Measurements from ENCODE around the gene SERPINA6. TPM values are rescaled to one million over a fixed set of nuclear protein-coding genes. Genes with fewer than 3 reads are reported as not detected.

SERPINA6 gene
- total RNA-seq, 4 donors from 2014 or later = not detected

DNA sequence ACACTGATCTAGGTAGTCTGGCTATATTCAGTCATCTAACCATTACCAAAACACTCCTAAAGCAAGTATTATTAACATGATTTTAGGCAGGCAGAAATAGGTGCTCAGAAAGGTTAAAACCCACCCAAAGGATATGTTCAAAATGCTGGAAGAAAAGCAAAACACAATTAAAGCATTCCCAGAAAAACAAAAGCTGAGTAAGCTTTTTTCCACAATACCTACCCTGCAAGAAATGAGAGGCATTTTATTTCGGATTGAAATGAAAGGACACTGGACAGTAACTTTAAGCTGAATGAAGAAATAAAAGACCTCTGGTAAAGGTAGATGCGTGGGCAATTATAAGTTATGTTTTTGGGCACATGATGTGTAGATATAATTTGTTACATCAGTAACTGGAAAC is 8.2 kb downstream of the SERPINA6 start:
- TF ChIP-seq, protein P1, sequence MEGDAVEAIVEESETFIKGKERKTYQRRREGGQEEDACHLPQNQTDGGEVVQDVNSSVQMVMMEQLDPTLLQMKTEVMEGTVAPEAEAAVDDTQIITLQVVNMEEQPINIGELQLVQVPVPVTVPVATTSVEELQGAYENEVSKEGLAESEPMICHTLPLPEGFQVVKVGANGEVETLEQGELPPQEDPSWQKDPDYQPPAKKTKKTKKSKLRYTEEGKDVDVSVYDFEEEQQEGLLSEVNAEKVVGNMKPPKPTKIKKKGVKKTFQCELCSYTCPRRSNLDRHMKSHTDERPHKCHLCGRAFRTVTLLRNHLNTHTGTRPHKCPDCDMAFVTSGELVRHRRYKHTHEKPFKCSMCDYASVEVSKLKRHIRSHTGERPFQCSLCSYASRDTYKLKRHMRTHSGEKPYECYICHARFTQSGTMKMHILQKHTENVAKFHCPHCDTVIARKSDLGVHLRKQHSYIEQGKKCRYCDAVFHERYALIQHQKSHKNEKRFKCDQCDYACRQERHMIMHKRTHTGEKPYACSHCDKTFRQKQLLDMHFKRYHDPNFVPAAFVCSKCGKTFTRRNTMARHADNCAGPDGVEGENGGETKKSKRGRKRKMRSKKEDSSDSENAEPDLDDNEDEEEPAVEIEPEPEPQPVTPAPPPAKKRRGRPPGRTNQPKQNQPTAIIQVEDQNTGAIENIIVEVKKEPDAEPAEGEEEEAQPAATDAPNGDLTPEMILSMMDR (IDR thresholded peaks at IDR 0.05; ENCODE audit: low read depth) = no peak

DNA sequence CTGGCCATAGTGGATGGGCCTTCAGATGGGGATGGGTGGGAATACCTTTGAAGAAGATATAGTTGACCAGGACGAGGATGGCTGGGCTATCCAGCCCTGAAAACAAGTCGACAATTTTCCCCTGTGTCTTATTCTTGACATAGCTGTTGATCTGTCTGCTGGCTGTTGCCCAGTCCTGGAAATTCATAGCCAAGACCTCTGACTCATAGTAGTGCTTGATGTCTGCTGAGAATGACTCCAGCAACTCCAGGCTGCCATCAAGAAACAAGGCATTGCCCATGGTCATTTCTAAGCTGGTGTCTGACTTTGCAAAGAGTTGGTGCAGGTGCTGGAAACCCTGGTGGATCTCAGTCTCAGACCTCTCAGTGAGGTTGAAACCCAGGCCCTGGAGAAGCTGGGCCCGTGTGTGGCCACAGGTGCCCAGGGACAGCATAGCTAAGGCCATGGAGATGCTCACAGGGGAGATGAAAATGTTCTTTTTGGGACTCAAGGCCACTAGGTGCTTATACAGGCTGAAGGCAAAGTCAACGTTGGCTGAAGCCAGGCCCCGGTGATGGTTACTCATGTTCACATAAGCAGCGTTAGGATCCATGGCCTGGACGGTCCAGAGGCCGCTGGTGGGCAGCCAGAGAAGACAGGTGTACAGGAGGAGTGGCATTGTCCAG is 9.0 kb downstream of the SERPINA6 start:
- TF ChIP-seq, protein P1 (IDR thresholded peaks at IDR 0.05; ENCODE audit: low read depth) = no peak

DNA sequence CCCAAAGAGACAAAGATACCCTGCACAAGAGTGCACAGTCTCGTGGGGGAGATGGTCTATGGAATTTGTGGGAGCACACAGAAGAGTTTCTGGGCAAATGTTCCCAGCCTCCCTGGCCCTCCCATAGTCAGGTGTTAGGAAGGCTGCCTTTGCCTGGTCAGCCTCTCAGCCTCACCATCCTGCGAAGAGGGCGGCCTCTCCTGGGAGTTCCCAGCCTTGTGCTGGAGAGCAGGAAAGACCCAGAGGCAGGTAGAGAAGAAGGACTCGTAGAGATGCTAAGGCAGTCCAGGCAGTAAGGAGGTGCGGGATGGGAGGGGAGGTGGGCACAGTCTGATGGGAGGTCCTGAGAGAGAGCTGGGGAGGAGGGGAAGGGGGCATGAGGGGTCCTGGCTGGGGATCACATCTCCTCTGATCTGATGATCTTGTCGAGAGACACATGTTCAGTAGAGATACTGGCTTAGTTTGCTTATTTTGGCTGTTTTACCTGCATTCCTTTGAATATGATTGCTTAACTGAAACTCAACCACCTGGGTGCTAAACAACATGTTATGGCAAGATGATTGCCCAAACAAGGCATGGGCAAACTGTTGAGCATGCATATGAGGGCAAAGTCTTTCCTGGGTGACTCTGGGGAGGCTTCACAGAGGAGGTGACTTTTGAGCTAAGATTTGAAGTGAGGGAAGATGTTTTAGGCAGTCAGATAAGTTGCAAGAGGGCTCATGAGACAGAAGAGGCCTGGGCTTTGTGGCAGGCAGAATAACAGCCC is 10.5 kb downstream of the SERPINA6 start:
- TF ChIP-seq, protein P1 (IDR thresholded peaks at IDR 0.05; ENCODE audit: low read depth) = no peak

DNA sequence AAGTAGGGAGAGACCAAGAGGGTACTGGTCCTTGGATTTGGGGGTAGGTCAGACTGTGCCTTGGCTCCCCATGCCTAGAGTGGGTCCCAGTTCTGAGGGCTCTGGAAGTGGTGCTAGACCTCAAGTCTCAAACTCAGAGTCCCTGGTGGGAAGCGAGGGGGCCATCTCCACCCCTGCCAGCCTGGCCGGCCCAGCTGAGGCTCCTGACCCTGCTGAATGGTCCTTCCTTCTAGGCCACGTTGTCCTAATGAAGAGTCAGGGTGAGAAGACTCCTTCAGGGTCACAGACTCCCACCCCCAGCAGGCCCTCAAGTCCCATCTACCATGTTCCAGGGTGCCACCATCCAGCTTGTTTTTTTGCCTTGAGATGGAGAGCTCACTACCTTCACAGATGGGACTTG is 12.9 kb downstream of the SERPINA6 start:
- TF ChIP-seq, protein P1 (IDR thresholded peaks at IDR 0.05; ENCODE audit: low read depth) = no peak

DNA sequence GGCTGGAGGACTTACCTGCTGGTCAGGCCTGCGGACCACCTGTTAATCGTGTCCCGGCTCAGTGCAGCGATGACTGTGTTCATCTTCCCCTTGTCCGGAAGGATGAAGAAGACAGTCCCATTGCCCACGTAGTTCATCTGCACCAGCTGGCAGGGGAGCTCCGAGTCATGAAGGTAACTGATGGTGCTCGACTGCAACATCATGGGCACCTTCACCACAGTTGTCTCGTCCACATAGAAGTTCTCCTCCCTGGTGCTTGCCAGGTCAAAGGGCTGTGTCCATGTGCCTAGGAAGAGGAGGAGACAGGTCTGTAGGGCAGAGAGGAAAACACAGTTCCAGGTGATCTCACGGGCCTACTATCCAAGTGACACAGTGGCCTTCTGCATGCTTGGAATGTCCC is 13.4 kb downstream of the SERPINA6 start:
- TF ChIP-seq, protein P1 (IDR thresholded peaks at IDR 0.05; ENCODE audit: low read depth) = no peak

DNA sequence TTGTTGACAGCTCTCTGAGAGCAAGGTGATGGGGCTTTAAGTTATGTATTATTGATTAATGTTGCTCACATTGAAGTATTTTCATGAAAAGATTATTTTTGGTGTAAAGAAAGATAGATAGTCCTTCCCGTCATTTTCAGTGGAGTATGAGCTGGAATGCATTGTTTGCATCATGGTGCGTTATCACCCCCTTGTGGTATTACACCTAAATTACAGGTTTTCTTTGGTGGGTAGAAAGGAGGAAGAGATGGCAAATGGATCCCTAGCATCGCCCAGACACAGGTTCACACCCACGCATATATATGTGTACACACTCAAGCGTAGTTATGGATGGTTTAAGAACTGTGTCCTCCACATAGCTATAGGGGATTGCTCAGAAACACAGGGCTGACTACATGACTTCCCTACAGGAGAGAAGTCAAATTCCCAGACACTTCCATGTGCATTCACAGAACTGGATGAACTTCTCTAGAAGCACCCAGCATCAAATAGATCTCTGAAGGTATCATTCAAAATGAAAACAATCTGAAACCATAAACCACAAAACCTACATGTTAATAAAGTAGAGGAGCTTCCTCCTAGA is 15.6 kb downstream of the SERPINA6 start:
- TF ChIP-seq, protein P1 (IDR thresholded peaks at IDR 0.05; ENCODE audit: low read depth) = no peak

Data from subcutaneous adipose tissue (tissue), 4 donors.